ENCODE measurements around the gene LRWD1. TPM values are rescaled to one million over a fixed set of nuclear protein-coding genes. Genes with fewer than 3 reads are reported as not detected.
A peak's percentile ranks its signal among the peaks of the same experiment; 100 is the strongest.

Gene LRWD1
- total RNA-seq, 2 donors from 2014 or later: 30.9 to 43.5 TPM

GRCh38 chr7:102469972-102470825 lies 5.4 kb downstream of the LRWD1 start:
- no peak overlapping the region for H3K9ac ChIP-seq (ENCODE audit: extremely low read depth, low read length, poor library complexity, severe bottlenecking)
- no peaks in the 10 kb centered on the region for H3K27me3 ChIP-seq (ENCODE audit: control insufficient read depth, insufficient read depth, low read length, poor library complexity, severe bottlenecking)
- 83 to 99% methylated on average over 9 to 20 of the region's 20 CpGs for WGBS, 2 experiments (ENCODE audit: insufficient coverage in 1 of 2, insufficient read length in 1 of 2)
- Mint-ChIP-seq H3K27me3 (ENCODE audit: insufficient read depth) (no peaks in the 10 kb centered on the region), H3K4me1 (no peaks in the 10 kb centered on the region), H3K9me3 (no peaks in the 10 kb centered on the region), H3K27ac (no peak overlapping the region), H3K36me3 (ENCODE audit: low read depth) (peaks cover 19% of the 10 kb centered on the region), H3K4me3 (no peak overlapping the region)
- H3K4me1 ChIP-seq (ENCODE audit: control insufficient read depth, insufficient read depth, low read length): no peaks in the 10 kb centered on the region
- no peak overlapping the region for H3K4me3 ChIP-seq (ENCODE audit: low read length)
- peaks cover 15% of the 10 kb centered on the region for H3K36me3 ChIP-seq (ENCODE audit: control insufficient read depth, insufficient read depth, low read length)
- no peak for DNase-seq
- TF ChIP-seq CTCF (conservative IDR thresholded peaks at IDR 0.05): no peak
- H3K27ac ChIP-seq (ENCODE audit: low read depth, low read length): no peak overlapping the region
- no peaks in the 10 kb centered on the region for H3K9me3 ChIP-seq (ENCODE audit: control insufficient read depth, low read length)

- Histone ChIP-seq H3K36me3 (ENCODE audit: control insufficient read depth, insufficient read depth, low read length) (peaks cover 15% of the 10 kb centered on the region), H3K4me3 (ENCODE audit: low read length) (no peak overlapping the region), H3K27ac (ENCODE audit: low read depth, low read length) (no peak overlapping the region), H3K4me1 (ENCODE audit: control insufficient read depth, insufficient read depth, low read length) (no peaks in the 10 kb centered on the region), H3K9ac (ENCODE audit: extremely low read depth, low read length, poor library complexity, severe bottlenecking) (no peak overlapping the region), H3K27me3 (ENCODE audit: control insufficient read depth, insufficient read depth, low read length, poor library complexity, severe bottlenecking) (no peaks in the 10 kb centered on the region), H3K9me3 (ENCODE audit: control insufficient read depth, low read length) (no peaks in the 10 kb centered on the region)
- Mint-ChIP-seq H3K27me3 (ENCODE audit: insufficient read depth) (no peaks in the 10 kb centered on the region), H3K4me3 (no peak overlapping the region), H3K36me3 (ENCODE audit: low read depth) (peaks cover 11% of the 10 kb centered on the region), H3K27ac (peak overlapping the region; percentile 52), H3K4me1 (no peaks in the 10 kb centered on the region), H3K9me3 (no peaks in the 10 kb centered on the region)
- 93 to 94% methylated on average over 5 to 6 of the region's 6 CpGs for WGBS, 2 experiments (ENCODE audit: insufficient coverage in 1 of 2, insufficient read length in 1 of 2)
- DNase-seq: no peak
- TF ChIP-seq CTCF (conservative IDR thresholded peaks at IDR 0.05): no peak
Measured at GRCh38 chr7:102471791-102472125, 7.0 kb downstream of the LRWD1 start.

GRCh38 chr7:102472126-102473041 lies 7.6 kb downstream of the LRWD1 start:
- no peaks in the 10 kb centered on the region for H3K27me3 Mint-ChIP-seq (ENCODE audit: insufficient read depth)
- no peaks in the 10 kb centered on the region for H3K4me1 ChIP-seq (ENCODE audit: control insufficient read depth, insufficient read depth, low read length)
- no peak overlapping the region for H3K27ac ChIP-seq (ENCODE audit: low read depth, low read length)
- no peaks in the 10 kb centered on the region for H3K9me3 Mint-ChIP-seq
- H3K4me3 Mint-ChIP-seq: no peak overlapping the region
- no peaks in the 10 kb centered on the region for H3K9me3 ChIP-seq (ENCODE audit: control insufficient read depth, low read length)
- H3K36me3 ChIP-seq (ENCODE audit: control insufficient read depth, insufficient read depth, low read length): peaks cover 15% of the 10 kb centered on the region
- no peak overlapping the region for H3K4me3 ChIP-seq (ENCODE audit: low read length)
- peaks cover 10% of the 10 kb centered on the region for H3K36me3 Mint-ChIP-seq (ENCODE audit: low read depth)
- TF ChIP-seq CTCF (conservative IDR thresholded peaks at IDR 0.05): no peak
- H3K27me3 ChIP-seq (ENCODE audit: control insufficient read depth, insufficient read depth, low read length, poor library complexity, severe bottlenecking): no peaks in the 10 kb centered on the region
- peak overlapping the region; percentile 52 for H3K27ac Mint-ChIP-seq
- H3K9ac ChIP-seq (ENCODE audit: extremely low read depth, low read length, poor library complexity, severe bottlenecking): no peak overlapping the region
- peak; percentile 42 for DNase-seq
- WGBS, 2 experiments (ENCODE audit: insufficient coverage in 1 of 2, insufficient read length in 1 of 2): 83 to 91% methylated on average over 15 to 31 of the region's 31 CpGs
- H3K4me1 Mint-ChIP-seq: no peaks in the 10 kb centered on the region

Data from endodermal cell (in vitro differentiated cells).